ENCODE measurements around the gene PLD3.

DNA sequence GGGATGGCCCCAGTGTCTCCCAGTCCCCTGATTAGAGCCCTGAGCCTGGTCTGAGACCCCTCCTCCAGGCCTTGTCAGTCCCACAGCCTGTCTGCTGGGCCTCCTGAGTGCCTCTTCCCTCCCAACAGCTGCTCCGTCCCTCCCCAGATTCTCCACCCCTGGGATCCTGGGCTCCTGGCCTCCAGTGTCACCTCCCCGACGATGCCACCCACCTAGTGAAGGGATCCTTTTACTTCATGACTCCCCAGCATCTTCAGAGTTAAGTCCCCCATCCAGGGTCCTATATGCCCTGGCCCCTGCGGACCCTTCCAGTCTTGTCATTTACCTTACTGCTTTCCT is 69.1 kb downstream of the PLD3 start:
- TF ChIP-seq, protein P1, sequence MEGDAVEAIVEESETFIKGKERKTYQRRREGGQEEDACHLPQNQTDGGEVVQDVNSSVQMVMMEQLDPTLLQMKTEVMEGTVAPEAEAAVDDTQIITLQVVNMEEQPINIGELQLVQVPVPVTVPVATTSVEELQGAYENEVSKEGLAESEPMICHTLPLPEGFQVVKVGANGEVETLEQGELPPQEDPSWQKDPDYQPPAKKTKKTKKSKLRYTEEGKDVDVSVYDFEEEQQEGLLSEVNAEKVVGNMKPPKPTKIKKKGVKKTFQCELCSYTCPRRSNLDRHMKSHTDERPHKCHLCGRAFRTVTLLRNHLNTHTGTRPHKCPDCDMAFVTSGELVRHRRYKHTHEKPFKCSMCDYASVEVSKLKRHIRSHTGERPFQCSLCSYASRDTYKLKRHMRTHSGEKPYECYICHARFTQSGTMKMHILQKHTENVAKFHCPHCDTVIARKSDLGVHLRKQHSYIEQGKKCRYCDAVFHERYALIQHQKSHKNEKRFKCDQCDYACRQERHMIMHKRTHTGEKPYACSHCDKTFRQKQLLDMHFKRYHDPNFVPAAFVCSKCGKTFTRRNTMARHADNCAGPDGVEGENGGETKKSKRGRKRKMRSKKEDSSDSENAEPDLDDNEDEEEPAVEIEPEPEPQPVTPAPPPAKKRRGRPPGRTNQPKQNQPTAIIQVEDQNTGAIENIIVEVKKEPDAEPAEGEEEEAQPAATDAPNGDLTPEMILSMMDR (conservative IDR thresholded peaks at IDR 0.05; ENCODE audit: low read depth, low read length): no peak
- no peak for TF ChIP-seq EZH2 (IDR thresholded peaks at IDR 0.05; ENCODE audit: borderline replicate concordance, low read depth, low read length, poor library complexity, severe bottlenecking)
